Measurements from ENCODE around the gene FBXW2.

DNA sequence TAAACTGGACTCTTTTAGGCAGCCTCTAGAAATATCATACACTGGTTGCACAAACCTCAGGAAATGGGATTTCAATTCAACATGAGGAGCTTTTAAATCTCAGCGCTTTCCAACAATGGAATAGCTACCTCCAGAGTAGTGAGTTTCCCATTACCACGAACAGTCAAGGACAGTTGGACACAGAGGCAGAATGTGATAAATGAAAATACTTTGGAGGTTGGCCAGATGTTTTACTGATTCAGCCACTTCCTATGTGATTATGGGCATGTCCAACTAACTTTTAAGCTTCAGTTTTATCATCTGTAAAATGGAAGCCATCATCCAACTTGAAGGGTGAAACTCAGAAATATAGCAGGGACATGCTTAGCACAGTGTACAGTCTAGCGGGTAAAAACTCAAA is 2.1 kb downstream of the FBXW2 start:
- TF ChIP-seq, protein P1, sequence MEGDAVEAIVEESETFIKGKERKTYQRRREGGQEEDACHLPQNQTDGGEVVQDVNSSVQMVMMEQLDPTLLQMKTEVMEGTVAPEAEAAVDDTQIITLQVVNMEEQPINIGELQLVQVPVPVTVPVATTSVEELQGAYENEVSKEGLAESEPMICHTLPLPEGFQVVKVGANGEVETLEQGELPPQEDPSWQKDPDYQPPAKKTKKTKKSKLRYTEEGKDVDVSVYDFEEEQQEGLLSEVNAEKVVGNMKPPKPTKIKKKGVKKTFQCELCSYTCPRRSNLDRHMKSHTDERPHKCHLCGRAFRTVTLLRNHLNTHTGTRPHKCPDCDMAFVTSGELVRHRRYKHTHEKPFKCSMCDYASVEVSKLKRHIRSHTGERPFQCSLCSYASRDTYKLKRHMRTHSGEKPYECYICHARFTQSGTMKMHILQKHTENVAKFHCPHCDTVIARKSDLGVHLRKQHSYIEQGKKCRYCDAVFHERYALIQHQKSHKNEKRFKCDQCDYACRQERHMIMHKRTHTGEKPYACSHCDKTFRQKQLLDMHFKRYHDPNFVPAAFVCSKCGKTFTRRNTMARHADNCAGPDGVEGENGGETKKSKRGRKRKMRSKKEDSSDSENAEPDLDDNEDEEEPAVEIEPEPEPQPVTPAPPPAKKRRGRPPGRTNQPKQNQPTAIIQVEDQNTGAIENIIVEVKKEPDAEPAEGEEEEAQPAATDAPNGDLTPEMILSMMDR (IDR thresholded peaks at IDR 0.05; ENCODE audit: low read depth, low read length): no peak
- no peak for TF ChIP-seq EZH2phosphoT487 (IDR thresholded peaks at IDR 0.05; ENCODE audit: low read depth)
